GM10266 (cell line): ENCODE data around the gene LHFPL2.
A peak's percentile ranks its signal among the peaks of the same experiment; 100 is the strongest.

Source experiments
- DNase-seq: peaks from one replicate; pipeline ENCODE4 v3.0.0; 2012; ENCODE audit errors: extremely low spot score
- CTCF ChIP-seq: IDR thresholded peaks from 2 replicates; pipeline ENCODE4 v1.5.1; 2012; ENCODE audit warnings: mild to moderate bottlenecking, low read depth; ENCODE audit not compliant: control insufficient read depth, insufficient read depth; ENCODE audit errors: missing control alignments

Gene LHFPL2

GRCh38 chr5:78587775-78588291, 60.7 kb downstream of the LHFPL2 start:
- no peak for TF ChIP-seq CTCF
- no peak for DNase-seq

- TF ChIP-seq CTCF = no peak
- no peak for DNase-seq
These were observed 61.3 kb downstream of the LHFPL2 start for GRCh38 chr5:78587081-78587774.

- TF ChIP-seq CTCF = no peak
- no peak for DNase-seq
These were observed 62.3 kb downstream of the LHFPL2 start for GRCh38 chr5:78586251-78586650.

- no peak for TF ChIP-seq CTCF
- no peak for DNase-seq
These were observed 70.6 kb downstream of the LHFPL2 start for GRCh38 chr5:78578015-78578414.

GRCh38 chr5:78577071-78577807, 71.3 kb downstream of the LHFPL2 start:
- no peak for TF ChIP-seq CTCF
- no peak for DNase-seq

GRCh38 chr5:78576376-78576775, 72.2 kb downstream of the LHFPL2 start:
- no peak for TF ChIP-seq CTCF
- no peak for DNase-seq

GRCh38 chr5:78574731-78575161, 73.8 kb downstream of the LHFPL2 start:
- peak; percentile 35 for DNase-seq
- TF ChIP-seq CTCF = no peak
